Activated T-cell treated with anti-CD3 and anti-CD28 coated beads, Interleukin-2, amount 50 U/mL, for 1 hour (primary cell): ENCODE results near the gene TRIM2.
A peak's percentile ranks its signal among the peaks of the same experiment; 100 is the strongest.

ENCODE experiments used
- DNase-seq: peaks from one replicate; pipeline ENCODE4 v3.0.0-alpha.2; 2020

The TRIM2 gene

GRCh38 chr4:153257151-153257620 lies 52.9 kb downstream of the TRIM2 start:
- DNase-seq = peak; percentile 23

- no peak for DNase-seq
Measured at GRCh38 chr4:153257991-153258390, 53.7 kb downstream of the TRIM2 start.

GRCh38 chr4:153258750-153259149 lies 54.5 kb downstream of the TRIM2 start:
- no peak for DNase-seq

GRCh38 chr4:153259661-153260060 lies 55.4 kb downstream of the TRIM2 start:
- no peak for DNase-seq

GRCh38 chr4:153260132-153260531 lies 55.9 kb downstream of the TRIM2 start:
- DNase-seq = no peak

- no peak for DNase-seq
Measured at GRCh38 chr4:153260553-153261300, 56.5 kb downstream of the TRIM2 start.

- no peak for DNase-seq
Measured at GRCh38 chr4:153261461-153261860, 57.2 kb downstream of the TRIM2 start.

- no peak for DNase-seq
Measured at GRCh38 chr4:153261914-153262313, 57.7 kb downstream of the TRIM2 start.

GRCh38 chr4:153265306-153266047 lies 61.2 kb downstream of the TRIM2 start:
- DNase-seq = no peak

GRCh38 chr4:153266988-153267387 lies 62.7 kb downstream of the TRIM2 start:
- no peak for DNase-seq

GRCh38 chr4:153267890-153268289 lies 63.6 kb downstream of the TRIM2 start:
- no peak for DNase-seq

GRCh38 chr4:153268295-153268694 lies 64.1 kb downstream of the TRIM2 start:
- no peak for DNase-seq

- no peak for DNase-seq
Measured at GRCh38 chr4:153269218-153269990, 65.2 kb downstream of the TRIM2 start.

GRCh38 chr4:153270361-153270760 lies 66.1 kb downstream of the TRIM2 start:
- no peak for DNase-seq

- DNase-seq = no peak
Measured at GRCh38 chr4:153271820-153272219, 67.6 kb downstream of the TRIM2 start.

- no peak for DNase-seq
Measured at GRCh38 chr4:153273751-153274150, 69.5 kb downstream of the TRIM2 start.

GRCh38 chr4:153274967-153275366 lies 70.7 kb downstream of the TRIM2 start:
- no peak for DNase-seq

- no peak for DNase-seq
Measured at GRCh38 chr4:153275380-153276276, 71.4 kb downstream of the TRIM2 start.

GRCh38 chr4:153276971-153277370 lies 72.7 kb downstream of the TRIM2 start:
- DNase-seq = no peak

GRCh38 chr4:153281476-153281875 lies 77.2 kb downstream of the TRIM2 start:
- no peak for DNase-seq

- no peak for DNase-seq
Measured at GRCh38 chr4:153282023-153282422, 77.8 kb downstream of the TRIM2 start.

GRCh38 chr4:153283260-153283659 lies 79.0 kb downstream of the TRIM2 start:
- no peak for DNase-seq
